ENCODE measurements around the gene PRSS2. TPM values are rescaled to one million over a fixed set of nuclear protein-coding genes. Genes with fewer than 3 reads are reported as not detected.
"Not testable (repeated sequence)": the region's sequence is repeated elsewhere in the genome, so short reads cannot be mapped to it uniquely, and the experiment has no call there.

The PRSS2 gene
- 10 to 100 TPM; 18.0 to 30.0 (median 25.2) TPM for total RNA-seq

DNA sequence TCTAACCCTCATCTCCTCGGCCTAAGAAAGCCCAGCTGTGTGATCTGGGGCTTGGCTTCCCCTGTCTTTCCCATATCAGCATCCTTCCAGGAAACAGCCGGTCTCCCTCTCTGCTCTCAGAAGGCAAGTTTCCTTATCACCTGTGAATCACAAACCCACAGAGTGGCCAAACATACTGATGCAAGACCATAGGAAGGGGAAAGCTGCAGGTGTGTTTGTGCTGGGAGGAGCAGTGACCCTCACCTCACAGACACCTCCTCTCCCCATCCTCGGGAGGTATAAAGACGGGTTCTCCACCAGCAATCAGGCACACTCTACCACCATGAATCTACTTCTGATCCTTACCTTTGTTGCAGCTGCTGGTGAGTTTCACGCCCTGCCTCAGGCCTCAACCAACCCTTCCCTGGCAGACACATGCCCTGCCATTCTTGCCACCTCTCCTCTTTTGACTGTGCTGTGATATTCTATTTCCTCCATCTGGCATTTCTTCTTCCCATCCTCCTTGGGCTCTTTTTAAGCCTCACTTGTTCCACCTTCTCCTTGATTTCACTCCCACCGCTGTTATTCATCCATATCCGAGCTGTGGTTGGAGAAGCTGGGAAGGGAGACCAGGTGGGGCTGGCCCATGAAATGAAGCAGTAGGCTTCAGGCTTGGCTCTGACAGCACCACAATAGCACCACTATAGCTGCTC, at the start of gene PRSS2:
Gene PRSS2 (plus strand): TSS at position 310 of the 692 bp plus-strand sequence. CDS start 13 bp downstream, at position 323.
- Mint-ChIP-seq H3K4me1 (ENCODE audit: low read depth) (peaks cover 8% of the 10 kb centered on the region), H3K9me3 (no peaks in the 10 kb centered on the region), H3K27me3 (ENCODE audit: low read depth) (no peaks in the 10 kb centered on the region), H3K4me3 (no peak within 1 kb of the TSS), H3K36me3 (ENCODE audit: insufficient read depth) (no peaks in the 10 kb centered on the region)
- DNase-seq (no peak), ATAC-seq (no peak)

DNA sequence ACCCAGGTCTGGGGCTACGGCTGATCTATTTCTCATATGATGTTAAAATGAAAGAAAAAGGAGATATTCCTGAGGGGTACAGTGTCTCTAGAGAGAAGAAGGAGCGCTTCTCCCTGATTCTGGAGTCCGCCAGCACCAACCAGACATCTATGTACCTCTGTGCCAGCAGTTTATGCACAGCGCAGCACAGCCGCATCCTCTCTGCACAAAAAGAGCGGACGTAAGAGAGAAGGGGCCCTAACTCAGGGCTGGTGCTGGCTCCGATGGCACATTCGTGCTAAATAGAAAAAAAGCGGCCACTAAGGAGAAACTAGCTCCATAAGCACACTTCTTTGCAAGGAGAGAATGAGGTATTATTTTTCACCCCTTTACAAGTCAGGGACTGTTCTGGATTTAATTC, 49.8 kb upstream of the PRSS2 start:
- H3K27me3 Mint-ChIP-seq (ENCODE audit: low read depth): no peaks in the 10 kb centered on the region
- peaks cover 38% of the 10 kb centered on the region for H3K4me1 Mint-ChIP-seq (ENCODE audit: low read depth)

DNA sequence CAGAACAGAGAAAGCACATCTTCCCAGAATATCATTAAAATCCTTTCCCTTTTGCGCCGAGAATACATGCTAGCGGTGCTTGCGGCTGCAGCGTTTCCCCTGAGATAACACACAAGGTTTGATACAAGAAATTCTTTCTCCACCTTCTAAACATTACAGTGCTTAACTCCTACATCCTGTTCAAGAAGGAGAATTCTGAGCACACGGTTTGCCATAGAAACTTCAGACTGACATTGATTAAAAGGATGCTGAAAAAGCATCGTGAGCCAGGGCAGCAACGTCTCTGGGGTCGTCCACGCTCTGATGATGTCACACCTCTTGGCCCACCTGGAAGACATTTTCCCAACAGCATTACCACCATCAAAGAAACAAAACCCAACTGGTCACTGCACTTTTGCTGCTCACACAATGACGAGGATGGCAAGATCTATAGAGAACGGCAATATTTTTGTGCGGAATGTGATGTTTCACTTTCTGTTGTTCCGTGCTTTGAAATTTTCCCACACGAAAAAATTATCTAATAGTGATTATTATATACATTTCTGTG, 48.4 kb upstream of the PRSS2 start:
- H3K4me3 Mint-ChIP-seq: peak overlapping the region; percentile 86
- DNase-seq (no peak), ATAC-seq (no peak)
- no peaks in the 10 kb centered on the region for H3K9me3 Mint-ChIP-seq
- H3K36me3 Mint-ChIP-seq (ENCODE audit: insufficient read depth): no peaks in the 10 kb centered on the region
- H3K4me1 Mint-ChIP-seq (ENCODE audit: low read depth): peaks cover 26% of the 10 kb centered on the region
- H3K27me3 Mint-ChIP-seq (ENCODE audit: low read depth): no peaks in the 10 kb centered on the region

More for the DNA sequence above, 49.8 kb upstream of the PRSS2 start:
- DNase-seq (no peak), ATAC-seq (no peak)
- Mint-ChIP-seq H3K9me3 (no peaks in the 10 kb centered on the region), H3K4me3 (peak overlapping the region; percentile 86), H3K36me3 (ENCODE audit: insufficient read depth) (no peaks in the 10 kb centered on the region)

DNA sequence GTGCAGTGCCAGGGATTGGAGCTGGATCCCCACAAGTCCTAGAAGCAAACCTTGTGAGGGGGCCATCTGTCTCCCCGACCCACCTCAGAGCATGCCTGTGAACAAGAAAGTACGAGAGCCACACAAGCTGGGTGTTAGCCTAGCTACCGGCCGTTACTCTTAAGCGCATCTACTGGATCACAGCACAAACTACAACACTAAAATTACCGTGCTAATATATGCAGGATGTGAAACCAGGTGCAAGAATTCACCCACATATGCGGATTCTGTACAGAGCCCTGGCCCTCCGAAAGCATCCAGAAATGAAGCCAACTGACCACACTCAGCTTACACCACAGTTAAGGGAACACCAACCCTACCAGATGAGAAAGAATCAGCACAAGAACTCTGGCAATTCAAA, 37.5 kb upstream of the PRSS2 start:
- Mint-ChIP-seq H3K9me3 (no peaks in the 10 kb centered on the region), H3K4me3 (no peak overlapping the region), H3K27me3 (ENCODE audit: low read depth) (no peaks in the 10 kb centered on the region), H3K4me1 (ENCODE audit: low read depth) (no peaks in the 10 kb centered on the region), H3K36me3 (ENCODE audit: insufficient read depth) (no peaks in the 10 kb centered on the region)
- DNase-seq (no peak), ATAC-seq (no peak)

DNA sequence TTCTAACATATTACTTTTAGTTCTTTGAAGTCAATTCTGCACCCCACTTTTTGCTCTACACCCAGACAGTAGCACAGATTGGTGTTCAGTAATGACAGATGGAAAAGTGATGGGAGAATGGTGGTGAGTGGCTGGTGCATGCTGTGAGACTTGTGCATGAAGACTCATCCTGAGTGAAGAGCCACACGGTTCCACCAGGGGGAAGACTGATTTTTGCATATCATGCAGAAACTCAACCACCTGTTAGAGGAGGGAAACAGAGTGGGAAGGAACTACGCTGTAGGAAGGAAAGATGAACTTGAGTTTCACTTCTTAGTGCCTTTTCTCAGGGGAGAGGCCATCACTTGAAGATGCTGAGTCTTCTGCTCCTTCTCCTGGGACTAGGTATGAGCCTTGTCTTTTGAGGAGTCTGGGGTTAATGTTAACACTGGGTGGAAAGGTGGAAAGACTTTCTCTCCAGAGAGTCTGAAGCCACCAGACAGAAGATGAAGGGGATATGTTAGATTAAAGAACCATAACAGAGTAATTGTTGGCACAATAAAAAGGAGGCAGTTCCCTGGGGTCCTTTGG, 30.8 kb upstream of the PRSS2 start:
- Mint-ChIP-seq H3K36me3 (ENCODE audit: insufficient read depth) (no peaks in the 10 kb centered on the region), H3K27me3 (ENCODE audit: low read depth) (no peaks in the 10 kb centered on the region), H3K4me3 (peak overlapping the region; percentile 43), H3K4me1 (ENCODE audit: low read depth) (peaks cover 12% of the 10 kb centered on the region), H3K9me3 (no peaks in the 10 kb centered on the region)
- no peak for DNase-seq
- ATAC-seq: peak in 1 of 2 donors; percentile 55

DNA sequence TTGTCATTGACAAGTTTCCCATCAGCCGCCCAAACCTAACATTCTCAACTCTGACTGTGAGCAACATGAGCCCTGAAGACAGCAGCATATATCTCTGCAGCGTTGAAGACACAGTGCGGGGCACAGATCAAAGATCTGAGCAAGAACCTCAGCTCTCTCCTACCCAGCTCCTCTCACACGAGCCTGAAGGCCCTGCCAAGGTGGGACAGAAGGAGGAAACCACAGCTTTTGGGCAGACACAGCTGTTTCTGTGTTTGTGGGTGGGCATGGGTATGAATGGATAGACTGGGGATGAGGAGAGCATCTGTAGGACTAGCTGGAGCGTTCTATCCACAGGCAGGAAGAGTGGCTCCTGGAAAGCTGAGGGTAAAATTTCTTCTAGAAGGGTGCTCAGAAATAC, 30.0 kb upstream of the PRSS2 start:
- H3K4me1 Mint-ChIP-seq (ENCODE audit: low read depth): peaks cover 12% of the 10 kb centered on the region
- no peaks in the 10 kb centered on the region for H3K36me3 Mint-ChIP-seq (ENCODE audit: insufficient read depth)
- peak in 1 of 2 donors; percentile 18 for ATAC-seq

DNA sequence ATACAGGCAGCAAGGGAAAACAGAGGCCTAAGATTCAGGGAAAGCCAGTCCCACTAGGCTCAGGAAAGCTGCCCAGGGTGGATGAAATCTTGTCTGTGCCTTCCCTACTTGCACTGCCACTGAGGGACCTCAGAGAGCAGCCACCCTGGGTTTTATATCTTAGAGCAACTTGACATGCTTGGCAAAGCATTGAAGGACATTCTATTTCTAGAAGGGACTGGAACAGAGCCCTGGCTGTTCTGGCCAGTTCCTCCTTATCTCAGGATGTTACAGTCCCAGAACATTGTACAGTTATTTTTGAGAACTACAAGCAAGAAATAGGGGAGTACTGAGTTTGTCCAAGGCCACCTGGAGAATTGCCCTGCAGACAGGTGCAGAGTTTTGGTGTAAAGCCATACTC, 28.8 kb upstream of the PRSS2 start:
- not testable (repeated sequence) for H3K27me3 Mint-ChIP-seq (ENCODE audit: low read depth); H3K36me3 Mint-ChIP-seq (ENCODE audit: insufficient read depth); H3K9me3 Mint-ChIP-seq; DNase-seq; H3K4me3 Mint-ChIP-seq; ATAC-seq
- peaks cover 12% of the 10 kb centered on the region for H3K4me1 Mint-ChIP-seq (ENCODE audit: low read depth)

More for the DNA sequence above, 30.0 kb upstream of the PRSS2 start:
- no peak for DNase-seq
- H3K4me3 Mint-ChIP-seq: no peak overlapping the region
- no peaks in the 10 kb centered on the region for H3K27me3 Mint-ChIP-seq (ENCODE audit: low read depth)
- H3K9me3 Mint-ChIP-seq: no peaks in the 10 kb centered on the region

DNA sequence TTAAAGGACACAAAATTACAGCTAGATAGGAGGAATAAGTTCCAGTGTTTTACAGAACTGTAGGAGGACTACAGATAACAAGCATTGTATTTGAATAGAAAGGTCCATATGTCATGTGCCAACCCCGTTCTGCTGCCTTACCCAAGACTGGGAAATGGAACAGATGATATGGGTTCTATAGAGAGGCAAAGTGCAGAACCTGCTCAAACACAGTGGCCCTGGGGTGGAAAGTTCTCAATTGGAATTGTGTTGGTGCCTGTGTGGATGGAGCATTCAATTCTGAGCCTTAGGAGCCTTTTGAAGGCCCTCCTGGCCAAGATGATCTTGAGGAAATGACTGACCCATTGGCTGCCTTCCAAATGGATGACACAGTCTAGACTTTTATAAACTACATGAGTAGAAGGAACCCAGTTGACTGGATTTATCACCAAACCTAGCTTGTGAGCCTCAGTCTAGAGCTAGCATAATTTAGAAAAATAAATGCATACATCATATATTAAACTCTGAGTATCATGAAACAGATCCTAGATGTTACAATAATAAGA, 25.6 kb upstream of the PRSS2 start:
- no peaks in the 10 kb centered on the region for H3K9me3 Mint-ChIP-seq
- H3K27me3 Mint-ChIP-seq (ENCODE audit: low read depth): no peaks in the 10 kb centered on the region
- H3K4me3 Mint-ChIP-seq: no peak overlapping the region
- DNase-seq: no peak
- peaks cover 4% of the 10 kb centered on the region for H3K4me1 Mint-ChIP-seq (ENCODE audit: low read depth)
- ATAC-seq: no peak
- no peaks in the 10 kb centered on the region for H3K36me3 Mint-ChIP-seq (ENCODE audit: insufficient read depth)

DNA sequence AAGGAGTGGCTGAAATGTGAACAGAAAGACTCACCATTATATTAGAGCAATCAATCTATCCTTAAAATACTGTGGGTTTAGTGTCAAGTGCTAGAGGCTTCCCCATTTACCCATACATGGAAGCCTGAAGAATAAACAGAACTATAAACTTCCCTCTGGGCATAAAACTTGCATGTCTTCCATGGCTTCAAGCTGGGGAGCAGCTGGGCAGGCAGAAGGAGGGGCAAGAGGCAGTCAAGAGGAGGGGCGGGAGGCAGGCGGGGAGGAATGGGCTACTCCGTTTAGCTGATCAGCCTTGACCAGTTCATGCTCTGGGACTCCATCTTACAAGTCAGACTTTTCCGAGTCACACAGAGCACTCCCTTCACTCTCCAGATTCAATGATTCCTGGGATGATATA, 25.0 kb upstream of the PRSS2 start:
- no peaks in the 10 kb centered on the region for H3K27me3 Mint-ChIP-seq (ENCODE audit: low read depth)
- peaks cover under 1% of the 10 kb centered on the region for H3K4me1 Mint-ChIP-seq (ENCODE audit: low read depth)
- H3K4me3 Mint-ChIP-seq: no peak overlapping the region
- no peaks in the 10 kb centered on the region for H3K9me3 Mint-ChIP-seq
- H3K36me3 Mint-ChIP-seq (ENCODE audit: insufficient read depth): no peaks in the 10 kb centered on the region
- ATAC-seq (no peak), DNase-seq (no peak)

DNA sequence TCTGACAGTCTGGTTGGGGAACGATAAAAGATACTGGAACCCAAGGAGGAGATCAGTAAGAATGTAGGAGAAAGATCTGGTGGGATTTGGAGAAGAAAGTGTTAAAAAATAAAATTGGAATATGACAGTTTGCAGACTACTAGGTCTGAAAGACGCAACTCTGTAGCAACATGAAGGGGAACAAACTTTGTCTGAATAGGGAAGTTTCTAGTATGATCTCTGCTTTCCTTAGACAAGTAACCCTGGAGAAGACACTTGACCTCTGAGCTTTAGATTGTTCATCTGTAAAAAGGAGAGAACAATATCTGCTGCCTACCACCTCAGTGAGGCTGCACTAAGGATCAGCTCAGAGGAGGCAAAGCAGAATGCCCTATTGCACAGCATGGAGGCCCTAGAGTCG, 24.5 kb upstream of the PRSS2 start:
- DNase-seq (no peak), ATAC-seq (no peak)
- H3K27me3 Mint-ChIP-seq (ENCODE audit: low read depth): no peaks in the 10 kb centered on the region
- H3K4me1 Mint-ChIP-seq (ENCODE audit: low read depth): no peaks in the 10 kb centered on the region
- H3K36me3 Mint-ChIP-seq (ENCODE audit: insufficient read depth): no peaks in the 10 kb centered on the region
- no peaks in the 10 kb centered on the region for H3K9me3 Mint-ChIP-seq
- no peak overlapping the region for H3K4me3 Mint-ChIP-seq

DNA sequence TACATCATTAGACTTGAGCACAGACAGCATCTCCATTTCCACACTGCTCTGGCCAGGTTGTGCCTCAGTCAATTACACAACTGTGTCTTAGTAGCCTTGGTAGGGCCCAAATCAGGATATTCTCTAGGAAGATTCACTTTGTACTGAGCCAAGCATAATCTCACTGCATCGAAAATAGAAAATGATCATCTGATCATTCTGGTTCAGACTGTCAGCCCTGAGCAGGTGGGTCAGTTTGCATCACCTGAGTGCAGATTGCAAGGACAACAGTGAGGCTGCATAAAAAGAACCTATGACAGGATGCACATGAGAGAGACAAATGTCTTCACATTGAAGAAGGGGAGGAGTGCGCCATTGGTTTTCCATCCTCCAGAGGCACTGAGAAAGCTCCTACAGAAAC, 22.4 kb upstream of the PRSS2 start:
- not testable (repeated sequence) for H3K9me3 Mint-ChIP-seq, ATAC-seq

DNA sequence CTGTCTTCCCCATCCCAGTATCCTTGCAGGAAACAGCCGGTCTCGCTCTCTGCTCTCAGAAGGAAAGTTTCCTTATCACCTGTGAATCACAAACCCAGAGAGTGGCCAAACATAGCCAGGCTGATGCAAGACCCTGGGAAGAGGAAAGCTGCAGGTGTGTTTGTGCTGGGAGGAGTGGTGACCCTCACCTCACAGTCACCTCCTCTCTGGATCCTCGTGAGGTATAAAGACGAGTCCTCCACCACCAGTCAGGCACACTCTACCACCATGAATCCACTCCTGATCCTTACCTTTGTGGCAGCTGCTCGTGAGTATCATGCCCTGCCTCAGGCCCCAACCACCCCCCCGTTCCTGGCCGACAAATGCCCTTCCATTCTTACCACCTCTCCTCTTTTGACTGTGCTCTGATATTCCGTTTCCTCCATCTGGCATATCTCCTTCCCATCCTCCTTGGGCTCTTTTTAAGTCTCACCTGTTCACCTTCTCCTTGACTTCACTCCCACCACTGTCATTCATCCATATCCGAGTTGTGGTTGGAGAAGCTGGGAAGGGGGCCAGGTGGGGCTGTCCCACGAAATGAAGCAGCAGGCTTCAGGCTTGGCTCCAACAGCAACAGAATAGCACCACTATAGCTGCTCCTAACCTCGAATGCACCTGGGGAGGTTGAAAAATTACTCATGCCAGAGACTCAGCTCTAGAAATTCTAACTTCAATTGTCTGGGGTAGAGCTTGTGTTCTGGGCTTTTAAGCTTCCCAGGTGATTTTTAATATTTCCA, 21.4 kb upstream of the PRSS2 start, which contains the start of gene PRSS1:
Gene PRSS1 (plus strand): TSS at position 255 of the 776 bp plus-strand sequence. CDS start 13 bp downstream, at position 268.
- Mint-ChIP-seq H3K4me1 (ENCODE audit: low read depth) (no peaks in the 10 kb centered on the region), H3K27me3 (ENCODE audit: low read depth) (no peaks in the 10 kb centered on the region), H3K36me3 (ENCODE audit: insufficient read depth) (no peaks in the 10 kb centered on the region), H3K9me3 (no peaks in the 10 kb centered on the region), H3K4me3 (no peak within 1 kb of the TSS)
- DNase-seq: no peak
- ATAC-seq: no peak

More for the DNA sequence above, 22.4 kb upstream of the PRSS2 start:
- not testable (repeated sequence) for H3K4me3 Mint-ChIP-seq; H3K4me1 Mint-ChIP-seq (ENCODE audit: low read depth); DNase-seq; H3K27me3 Mint-ChIP-seq (ENCODE audit: low read depth); H3K36me3 Mint-ChIP-seq (ENCODE audit: insufficient read depth)

DNA sequence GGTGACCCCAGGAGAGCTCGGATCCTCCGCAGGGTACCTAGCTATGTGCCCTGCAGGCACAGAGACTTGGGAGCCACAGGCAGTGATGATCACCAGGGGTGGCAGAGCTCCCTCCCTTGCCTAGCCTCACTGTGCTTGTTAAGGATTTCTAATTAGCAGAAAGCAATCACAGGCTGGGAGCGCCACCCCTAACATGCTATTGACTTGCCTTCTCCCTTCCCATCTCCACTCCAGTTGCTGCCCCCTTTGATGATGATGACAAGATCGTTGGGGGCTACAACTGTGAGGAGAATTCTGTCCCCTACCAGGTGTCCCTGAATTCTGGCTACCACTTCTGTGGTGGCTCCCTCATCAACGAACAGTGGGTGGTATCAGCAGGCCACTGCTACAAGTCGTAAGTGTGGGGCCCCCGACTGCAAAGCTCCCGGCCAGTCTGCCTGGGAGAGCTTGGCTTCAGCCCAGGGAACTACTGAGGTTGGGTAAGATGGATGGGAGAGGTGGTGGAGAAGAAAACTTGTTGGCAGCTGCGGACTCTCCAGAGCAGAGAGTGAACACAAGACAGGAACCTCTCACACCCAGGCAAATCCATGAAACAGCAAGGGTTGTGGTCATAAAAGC, 20.3 kb upstream of the PRSS2 start:
- Mint-ChIP-seq H3K4me3 (no peak overlapping the region), H3K27me3 (ENCODE audit: low read depth) (no peaks in the 10 kb centered on the region), H3K9me3 (no peaks in the 10 kb centered on the region), H3K36me3 (ENCODE audit: insufficient read depth) (no peaks in the 10 kb centered on the region), H3K4me1 (ENCODE audit: low read depth) (no peaks in the 10 kb centered on the region)
- no peak for DNase-seq
- no peak for ATAC-seq

Measured in activated T-cell treated with anti-CD3 and anti-CD28 coated beads, Interleukin-2, amount 50 U/mL, for 4 hours (primary cell).